ENCODE measurements around the gene NFIX. TPM values are rescaled to one million over a fixed set of nuclear protein-coding genes. Genes with fewer than 3 reads are reported as not detected.

NFIX gene
- total RNA-seq, 1 donor from 2014 or later = 6.7 TPM

- Histone ChIP-seq H3K4me3 (ENCODE audit: low read depth, low read length) (no peak overlapping the region), H3K27me3 (ENCODE audit: control insufficient read depth, insufficient read depth, low read length) (no peaks in the 10 kb centered on the region), H3K36me3 (ENCODE audit: control insufficient read depth, insufficient read depth, low read length) (no peaks in the 10 kb centered on the region)
- peak; percentile 54 for TF ChIP-seq CTCF (IDR thresholded peaks at IDR 0.05; ENCODE audit: insufficient read depth, low read length, poor library complexity, severe bottlenecking)
- no peak for DNase-seq (ENCODE audit: low read depth)
Measured at GRCh38 chr19:13082192-13083007, 87.1 kb downstream of the NFIX start.

- no peaks in the 10 kb centered on the region for H3K36me3 ChIP-seq (ENCODE audit: control insufficient read depth, insufficient read depth, low read length)
- no peak overlapping the region for H3K4me3 ChIP-seq (ENCODE audit: low read depth, low read length)
- TF ChIP-seq CTCF (IDR thresholded peaks at IDR 0.05; ENCODE audit: insufficient read depth, low read length, poor library complexity, severe bottlenecking) = no peak
- DNase-seq (ENCODE audit: low read depth) = no peak
- H3K27me3 ChIP-seq (ENCODE audit: control insufficient read depth, insufficient read depth, low read length) = no peaks in the 10 kb centered on the region
Measured at GRCh38 chr19:13083008-13083404, 87.7 kb downstream of the NFIX start.

- no peaks in the 10 kb centered on the region for H3K36me3 ChIP-seq (ENCODE audit: control insufficient read depth, insufficient read depth, low read length)
- no peak for DNase-seq (ENCODE audit: low read depth)
- no peak for TF ChIP-seq CTCF (IDR thresholded peaks at IDR 0.05; ENCODE audit: insufficient read depth, low read length, poor library complexity, severe bottlenecking)
- no peaks in the 10 kb centered on the region for H3K27me3 ChIP-seq (ENCODE audit: control insufficient read depth, insufficient read depth, low read length)
- H3K4me3 ChIP-seq (ENCODE audit: low read depth, low read length) = no peak overlapping the region
Measured at GRCh38 chr19:13083627-13084026, 88.4 kb downstream of the NFIX start.

- TF ChIP-seq CTCF (IDR thresholded peaks at IDR 0.05; ENCODE audit: insufficient read depth, low read length, poor library complexity, severe bottlenecking) = no peak
- no peak for DNase-seq (ENCODE audit: low read depth)
- Histone ChIP-seq H3K36me3 (ENCODE audit: control insufficient read depth, insufficient read depth, low read length) (no peaks in the 10 kb centered on the region), H3K4me3 (ENCODE audit: low read depth, low read length) (no peak overlapping the region), H3K27me3 (ENCODE audit: control insufficient read depth, insufficient read depth, low read length) (no peaks in the 10 kb centered on the region)
Measured at GRCh38 chr19:13085666-13086065, 90.4 kb downstream of the NFIX start.

- Histone ChIP-seq H3K27me3 (ENCODE audit: control insufficient read depth, insufficient read depth, low read length) (no peaks in the 10 kb centered on the region), H3K36me3 (ENCODE audit: control insufficient read depth, insufficient read depth, low read length) (no peaks in the 10 kb centered on the region), H3K4me3 (ENCODE audit: low read depth, low read length) (no peak overlapping the region)
- no peak for TF ChIP-seq CTCF (IDR thresholded peaks at IDR 0.05; ENCODE audit: insufficient read depth, low read length, poor library complexity, severe bottlenecking)
- no peak for DNase-seq (ENCODE audit: low read depth)
Measured at GRCh38 chr19:13086341-13086740, 91.1 kb downstream of the NFIX start.

- DNase-seq (ENCODE audit: low read depth) = no peak
- Histone ChIP-seq H3K27me3 (ENCODE audit: control insufficient read depth, insufficient read depth, low read length) (no peaks in the 10 kb centered on the region), H3K4me3 (ENCODE audit: low read depth, low read length) (no peak overlapping the region), H3K36me3 (ENCODE audit: control insufficient read depth, insufficient read depth, low read length) (no peaks in the 10 kb centered on the region)
- TF ChIP-seq CTCF (IDR thresholded peaks at IDR 0.05; ENCODE audit: insufficient read depth, low read length, poor library complexity, severe bottlenecking) = no peak
Measured at GRCh38 chr19:13087295-13087694, 92.0 kb downstream of the NFIX start.
